22Rv1 (cell line): ENCODE data around the gene CYP1A1.

Source experiments
- CTCF ChIP-seq: fragments of 450-650 bp; IDR thresholded peaks from 2 replicates; pipeline ENCODE4 v1.5.1; 2017; ENCODE audit warnings: mild to moderate bottlenecking
- ZFX ChIP-seq: fragments of 450-650 bp; IDR thresholded peaks from 2 replicates; pipeline ENCODE4 v1.6.1; 2017; ENCODE audit warnings: antibody characterized with exemption, borderline replicate concordance

GRCh38 chr15:74723754-74724334, 1.5 kb downstream of the CYP1A1 start:
- no peak for TF ChIP-seq CTCF
- TF ChIP-seq ZFX, result no peak
